HepG2 (cell line): ENCODE results near the gene SAAL1. TPM values are rescaled to one million over a fixed set of nuclear protein-coding genes. Genes with fewer than 3 reads are reported as not detected.

Experiments used
- ATAC-seq: fragments of 200-7000 bp; cut with Tn5 transposase; 3 replicates; pipeline ENCODE4 v1.9.1; 2020; ENCODE audit warnings: mild to moderate bottlenecking, moderate library complexity
- BruUV-seq: library from RNA; stranded (reverse); fragments of 400-500 nt; replicated peaks from 2 replicates; lab custom pipeline; 2021; lab: Mats Ljungman, UMichigan
- CTCF ChIA-PET: fragments of 300-600 bp; formaldehyde crosslinking; extraction: SDS; loops from one replicate; lab custom pipeline; 2021; ENCODE audit warnings: low total read pairs, inconsistent platforms, low intra/inter-chr PET ratio; lab: Yijun Ruan, JAX
- POLR2A ChIA-PET: fragments of 350-600 bp; sonication (Branson Sonifier 250); formaldehyde crosslinking; loops from one replicate; lab custom pipeline; 2020; ENCODE audit warnings: antibody characterized with exemption, inconsistent platforms; lab: Yijun Ruan, JAX
- DNase-seq: peaks from one replicate; pipeline ENCODE4 v3.0.0-alpha.2; 2015; ENCODE audit warnings: low spot score
- FAIRE-seq: peaks from 3 replicates; lab custom pipeline; 2011; peaks lifted over from hg19 to GRCh38; lab: Jason Lieb, UNC
- H2AFZ ChIP-seq: one replicate; pipeline ENCODE4 v1.6.1; 2011; ENCODE audit warnings: low read length, inconsistent platforms
- H3K27ac ChIP-seq: fragments of 300-600 bp; 3 replicates; pipeline ENCODE4 v1.8.0; 2011; ENCODE audit warnings: mixed run types, mild to moderate bottlenecking, mixed read lengths, low read length, inconsistent platforms; ENCODE audit not compliant: insufficient read depth; ENCODE audit errors: extremely low read length
- H3K27me3 ChIP-seq, 2 experiments: fragments of 200-600 bp in 1 of 2; 2 replicates in 1 of 2; 3 replicates in 1 of 2; pipeline versions ENCODE4 v1.6.0 to v1.8.0; 2011; ENCODE audit warnings: low read length in 2 of 2, mild to moderate bottlenecking in 2 of 2, moderate library complexity in 2 of 2, inconsistent platforms in 1 of 2; ENCODE audit not compliant: insufficient read depth in 2 of 2, control insufficient read depth in 1 of 2
- H3K36me3 ChIP-seq, 2 experiments: fragments of 200-600 bp in 1 of 2; replicated peaks in 1 of 2; 2 replicates in 1 of 2; 3 replicates in 1 of 2; pipeline versions ENCODE4 v1.5.1 to v1.8.0; 2011; ENCODE audit warnings: low read length in 2 of 2, inconsistent platforms in 1 of 2; ENCODE audit not compliant: insufficient read depth in 2 of 2, control insufficient read depth in 1 of 2
- H3K4me1 ChIP-seq: 2 replicates; pipeline ENCODE4 v1.5.1; 2012; ENCODE audit warnings: low read length, inconsistent platforms; ENCODE audit not compliant: insufficient read depth
- H3K4me2 ChIP-seq: 2 replicates; pipeline ENCODE4 v1.6.0; 2011; ENCODE audit warnings: low read depth, low read length, inconsistent platforms
- H3K4me3 ChIP-seq, 3 experiments: fragments of 200-600 bp in 1 of 3; sonication (generic), shearing (Covaris generic) in 1 of 3; replicated peaks in 1 of 3; 2 replicates each; pipeline ENCODE4 v1.5.1; 2011 to 2016; ENCODE audit warnings: low read length in 3 of 3, inconsistent platforms in 2 of 3, low read depth in 2 of 3, mild to moderate bottlenecking in 2 of 3, control low read depth in 1 of 3, mixed read lengths in 1 of 3; ENCODE audit not compliant: insufficient read depth in 1 of 3
- H3K79me2 ChIP-seq: one replicate; pipeline ENCODE4 v1.6.1; 2011; ENCODE audit warnings: low read length, inconsistent platforms; ENCODE audit not compliant: insufficient read depth
- H3K9ac ChIP-seq: 2 replicates; pipeline ENCODE4 v1.6.0; 2011; ENCODE audit warnings: mild to moderate bottlenecking, low read depth, low read length, inconsistent platforms; ENCODE audit not compliant: insufficient read depth
- H3K9me3 ChIP-seq: 2 replicates; pipeline ENCODE4 v1.5.1; 2012; ENCODE audit warnings: mild to moderate bottlenecking, low read length
- H4K20me1 ChIP-seq: 2 replicates; pipeline ENCODE4 v1.6.0; 2011; ENCODE audit warnings: inconsistent platforms, mild to moderate bottlenecking, low read length, moderate library complexity; ENCODE audit not compliant: insufficient read depth
- CENPX ChIP-seq: sonication (generic); formaldehyde crosslinking; IDR thresholded peaks from 2 replicates; pipeline ENCODE4 v1.9.0; 2021; ENCODE audit warnings: mild to moderate bottlenecking, missing genetic modification reagents, moderate library complexity
- EHMT2 ChIP-seq: fragments of 200-600 bp; sonication (generic); IDR thresholded peaks from 2 replicates; pipeline ENCODE4 v1.7.0; 2017; ENCODE audit warnings: antibody characterized with exemption, low read depth, low read length, borderline replicate concordance
- GPBP1L1 ChIP-seq: sonication (generic); formaldehyde crosslinking; IDR thresholded peaks from 2 replicates; pipeline ENCODE4 v1.5.0; 2020; ENCODE audit warnings: mild to moderate bottlenecking, missing genetic modification reagents
- IRF2 ChIP-seq: IDR thresholded peaks from 2 replicates; pipeline ENCODE4 v1.6.1; 2018; ENCODE audit warnings: missing genetic modification reagents, missing compliant biosample characterization
- MIER2 ChIP-seq: IDR thresholded peaks from 2 replicates; pipeline ENCODE4 v1.6.1; 2016; ENCODE audit warnings: missing biosample characterization, missing genetic modification reagents
- NFKB2 ChIP-seq: sonication (generic); formaldehyde crosslinking; IDR thresholded peaks from 2 replicates; pipeline ENCODE4 v1.4.0; 2020; ENCODE audit warnings: missing genetic modification reagents, borderline replicate concordance
- REST ChIP-seq, 2 experiments: IDR thresholded peaks; 2 replicates each; pipeline ENCODE4 v1.6.1; 2011 to 2012; ENCODE audit warnings: low read length in 2 of 2, borderline replicate concordance in 1 of 2, low read depth in 1 of 2, mild to moderate bottlenecking in 1 of 2, moderate library complexity in 1 of 2
- SAP130 ChIP-seq: IDR thresholded peaks from 2 replicates; pipeline ENCODE4 v1.6.1; 2016; ENCODE audit warnings: low read depth
- ZMAT3 ChIP-seq: sonication (generic); formaldehyde crosslinking; conservative IDR thresholded peaks from 2 replicates; pipeline ENCODE4 v1.7.0; 2021; ENCODE audit warnings: missing genetic modification reagents
- ZSCAN9 ChIP-seq: IDR thresholded peaks from 2 replicates; pipeline ENCODE4 v1.6.1; 2016; ENCODE audit warnings: borderline replicate concordance
- WGBS: methylation state at CpG from one replicate; pipeline ENCODE4 v1.1.6; 2017; ENCODE audit warnings: low lambda C conversion rate; 5-methylcytosine and 5-hydroxymethylcytosine counted together
- in situ Hi-C: cut with HindIII; loops from 2 replicates; pipeline ENCODE4 v1.10.0; 2017; ENCODE audit warnings: low pct_unique_long_range_greater_than_20kb; ENCODE audit not compliant: extremely low pct_ligation_motif_present
- intact Hi-C: fragments of 100-400 bp; cut with micrococcal nuclease; formaldehyde crosslinking; loops from one replicate; pipeline ENCODE4 v1.10.0; 2022; ENCODE audit not compliant: unreplicated experiment
- polyA plus RNA-seq, 8 experiments: library from polyadenylated mRNA; depleted of rRNA in 3 of 8; stranded (reverse) in 7 of 8; unstranded in 1 of 8; fragments of >200 nt; fragmentation: Illumina TruSeq in 4 of 8; extraction: Trizol in 4 of 8; gene quantifications; 2 replicates each; pipeline versions ENCODE4 v1.2.1 to v1.2.3, GENCODE V29; 2011 to 2016; ENCODE audit warnings: low read depth in 4 of 8, missing spikeins in 1 of 8, mixed read lengths in 1 of 8; ENCODE audit not compliant: insufficient read depth in 1 of 8
- total RNA-seq, 5 experiments: library from RNA; depleted of rRNA; stranded (reverse); fragments of >200 nt; fragmentation: Illumina TruSeq; extraction: Trizol; gene quantifications; 2 replicates each; pipeline ENCODE4 v1.2.3, GENCODE V29; 2016; ENCODE audit warnings: low read depth in 1 of 5

The SAAL1 gene
- total and polyA plus RNA-seq, 2 of the 13 experiments (the other 11 are each of a cell fraction or from before 2014, with no cell fraction given), result 16.5 to 46.0 TPM

GRCh38 chr11:18115360-18116127 lies 9.7 kb upstream of the SAAL1 start (continued):
- TF ChIP-seq GPBP1L1 (no peak), CENPX (no peak)
- TF ChIP-seq, all 625 proteins: peak for 58

GRCh38 chr11:18111005-18111404 lies 5.1 kb upstream of the SAAL1 start:
- ATAC-seq (no peak), DNase-seq (no peak), FAIRE-seq (no peak)
- H3K4me1 ChIP-seq, result peaks cover 23% of the 10 kb centered on the region
- BruUV-seq, result no TSS peak
- TF ChIP-seq EHMT2, result peak; percentile 76; the same call in 1 of the 2 replicates
- no peak for TF ChIP-seq NFKB2
- TF ChIP-seq REST (IDR thresholded peaks at IDR 0.05; ENCODE audit: borderline replicate concordance in 1 of 2, low read depth in 1 of 2, low read length in 2 of 2), result peak; percentile 54 to 94
- 0 out of 2 replicates have a peak, but pooled peaks have one; percentile 11 for TF ChIP-seq SAP130
- no peak for TF ChIP-seq IRF2 (CRISPR knock-in tag)
- TF ChIP-seq ZMAT3, result no peak
- peak; percentile 93 for TF ChIP-seq MIER2 (CRISPR knock-in tag)
- TF ChIP-seq ZSCAN9, result 0 out of 2 replicates have a peak, but pooled peaks have one; percentile 59
- no peak overlapping the region for H3K4me2 ChIP-seq
- no peaks in the 10 kb centered on the region for H3K36me3 ChIP-seq
- no peaks in the 10 kb centered on the region for H3K9me3 ChIP-seq
- no peak overlapping the region for H3K4me3 ChIP-seq
- ChIA-PET CTCF (no interaction called here), POLR2A (no interaction called here)
- H3K9ac ChIP-seq, result no peak overlapping the region
- no peak overlapping the region for H2AFZ ChIP-seq
- peaks cover 0 to 4% of the 10 kb centered on the region in 2 experiments; a peak in 2 of 5 replicates for H3K27me3 ChIP-seq
- H4K20me1 ChIP-seq, result no peaks in the 10 kb centered on the region
- in situ Hi-C loops, result loop anchor here (10.0 kb wide), 1 partner anchor 624 kb away; no protein-coding TSS in a partner anchor
- intact Hi-C loops, result no loop called here
- H3K27ac ChIP-seq, result no peak overlapping the region
- 29% methylated on average over 2 of the region's 2 CpGs for WGBS
- H3K79me2 ChIP-seq, result no peaks in the 10 kb centered on the region
